ENCODE results near the gene ARHGAP31.

DNA sequence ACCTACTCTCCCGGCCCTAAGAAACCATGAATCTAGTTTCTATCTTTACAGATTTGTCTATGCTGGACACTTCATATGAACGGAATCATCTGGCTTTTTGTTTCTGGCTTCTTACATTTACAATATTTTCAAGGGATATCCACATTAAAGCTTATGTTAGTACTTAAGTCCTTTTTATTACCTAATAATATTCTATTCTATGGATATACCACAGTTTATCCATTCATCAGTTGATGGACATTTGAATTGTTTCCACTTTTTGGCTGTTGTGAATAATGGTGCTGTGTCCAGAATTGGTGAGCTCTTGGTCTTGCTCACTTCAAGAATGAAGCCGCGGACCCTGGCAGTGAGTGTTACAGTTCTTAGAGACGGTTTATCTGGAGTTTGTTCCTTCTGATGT lies 42.6 kb downstream of the ARHGAP31 start:
- TF ChIP-seq ELF4 (CRISPR knock-in tag; IDR thresholded peaks at IDR 0.05; ENCODE audit: low read depth) (no peak), SMAD4 (CRISPR knock-in tag; IDR thresholded peaks at IDR 0.05) (no peak), CREB1 (CRISPR knock-in tag; IDR thresholded peaks at IDR 0.05) (no peak), TEAD4 (CRISPR knock-in tag; IDR thresholded peaks at IDR 0.05) (no peak), MAX (CRISPR knock-in tag; IDR thresholded peaks at IDR 0.05) (no peak)
- TF ChIP-seq, protein P1, sequence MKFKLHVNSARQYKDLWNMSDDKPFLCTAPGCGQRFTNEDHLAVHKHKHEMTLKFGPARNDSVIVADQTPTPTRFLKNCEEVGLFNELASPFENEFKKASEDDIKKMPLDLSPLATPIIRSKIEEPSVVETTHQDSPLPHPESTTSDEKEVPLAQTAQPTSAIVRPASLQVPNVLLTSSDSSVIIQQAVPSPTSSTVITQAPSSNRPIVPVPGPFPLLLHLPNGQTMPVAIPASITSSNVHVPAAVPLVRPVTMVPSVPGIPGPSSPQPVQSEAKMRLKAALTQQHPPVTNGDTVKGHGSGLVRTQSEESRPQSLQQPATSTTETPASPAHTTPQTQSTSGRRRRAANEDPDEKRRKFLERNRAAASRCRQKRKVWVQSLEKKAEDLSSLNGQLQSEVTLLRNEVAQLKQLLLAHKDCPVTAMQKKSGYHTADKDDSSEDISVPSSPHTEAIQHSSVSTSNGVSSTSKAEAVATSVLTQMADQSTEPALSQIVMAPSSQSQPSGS (CRISPR knock-in tag; IDR thresholded peaks at IDR 0.05; ENCODE audit: borderline replicate concordance, low read depth), result no peak
- TF ChIP-seq, protein P2, sequence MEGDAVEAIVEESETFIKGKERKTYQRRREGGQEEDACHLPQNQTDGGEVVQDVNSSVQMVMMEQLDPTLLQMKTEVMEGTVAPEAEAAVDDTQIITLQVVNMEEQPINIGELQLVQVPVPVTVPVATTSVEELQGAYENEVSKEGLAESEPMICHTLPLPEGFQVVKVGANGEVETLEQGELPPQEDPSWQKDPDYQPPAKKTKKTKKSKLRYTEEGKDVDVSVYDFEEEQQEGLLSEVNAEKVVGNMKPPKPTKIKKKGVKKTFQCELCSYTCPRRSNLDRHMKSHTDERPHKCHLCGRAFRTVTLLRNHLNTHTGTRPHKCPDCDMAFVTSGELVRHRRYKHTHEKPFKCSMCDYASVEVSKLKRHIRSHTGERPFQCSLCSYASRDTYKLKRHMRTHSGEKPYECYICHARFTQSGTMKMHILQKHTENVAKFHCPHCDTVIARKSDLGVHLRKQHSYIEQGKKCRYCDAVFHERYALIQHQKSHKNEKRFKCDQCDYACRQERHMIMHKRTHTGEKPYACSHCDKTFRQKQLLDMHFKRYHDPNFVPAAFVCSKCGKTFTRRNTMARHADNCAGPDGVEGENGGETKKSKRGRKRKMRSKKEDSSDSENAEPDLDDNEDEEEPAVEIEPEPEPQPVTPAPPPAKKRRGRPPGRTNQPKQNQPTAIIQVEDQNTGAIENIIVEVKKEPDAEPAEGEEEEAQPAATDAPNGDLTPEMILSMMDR (IDR thresholded peaks at IDR 0.05), result no peak

Data from WTC11 (cell line).